ENCODE measurements around the gene FADS3.

DNA sequence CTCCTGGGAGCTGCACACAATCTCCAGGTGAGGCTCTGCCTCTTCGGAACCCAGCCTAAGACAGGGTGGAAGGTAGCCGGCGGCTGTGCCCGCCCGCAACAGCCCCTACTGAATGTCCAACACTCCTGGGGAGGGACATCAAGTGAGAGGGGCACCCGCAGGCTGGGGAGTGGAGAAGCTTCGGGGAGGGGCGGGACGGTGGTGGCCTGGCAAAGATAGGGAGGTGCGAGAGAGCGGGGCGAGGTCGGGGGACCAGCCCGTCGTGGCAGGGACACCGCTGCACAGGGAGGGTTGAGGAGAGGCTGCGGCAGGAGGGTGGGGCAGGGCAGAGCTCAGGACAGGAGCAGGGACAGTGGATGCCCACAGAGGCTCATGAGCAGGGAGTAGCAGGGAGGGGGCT, 8.9 kb upstream of the FADS3 start:
- TF ChIP-seq ARNTL (CRISPR knock-in tag; IDR thresholded peaks at IDR 0.05; ENCODE audit: borderline replicate concordance, low read depth): no peak
- TF ChIP-seq, protein P1, sequence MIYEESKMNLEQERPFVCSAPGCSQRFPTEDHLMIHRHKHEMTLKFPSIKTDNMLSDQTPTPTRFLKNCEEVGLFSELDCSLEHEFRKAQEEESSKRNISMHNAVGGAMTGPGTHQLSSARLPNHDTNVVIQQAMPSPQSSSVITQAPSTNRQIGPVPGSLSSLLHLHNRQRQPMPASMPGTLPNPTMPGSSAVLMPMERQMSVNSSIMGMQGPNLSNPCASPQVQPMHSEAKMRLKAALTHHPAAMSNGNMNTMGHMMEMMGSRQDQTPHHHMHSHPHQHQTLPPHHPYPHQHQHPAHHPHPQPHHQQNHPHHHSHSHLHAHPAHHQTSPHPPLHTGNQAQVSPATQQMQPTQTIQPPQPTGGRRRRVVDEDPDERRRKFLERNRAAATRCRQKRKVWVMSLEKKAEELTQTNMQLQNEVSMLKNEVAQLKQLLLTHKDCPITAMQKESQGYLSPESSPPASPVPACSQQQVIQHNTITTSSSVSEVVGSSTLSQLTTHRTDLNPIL (CRISPR knock-in tag; IDR thresholded peaks at IDR 0.05; ENCODE audit: low read depth): no peak
- TF ChIP-seq PATZ1 (CRISPR knock-in tag; IDR thresholded peaks at IDR 0.05; ENCODE audit: borderline replicate concordance): no peak
- no peak for TF ChIP-seq TCF4 (CRISPR knock-in tag; IDR thresholded peaks at IDR 0.05; ENCODE audit: borderline replicate concordance)
- no peak for TF ChIP-seq ISL1 (CRISPR knock-in tag; IDR thresholded peaks at IDR 0.05)
